ENCODE measurements around the gene FKRP. TPM values are rescaled to one million over a fixed set of nuclear protein-coding genes. Genes with fewer than 3 reads are reported as not detected.

The FKRP gene
- total RNA-seq, 3 donors from 2014 or later: 10.7 to 19.8 (median 10.9) TPM

DNA sequence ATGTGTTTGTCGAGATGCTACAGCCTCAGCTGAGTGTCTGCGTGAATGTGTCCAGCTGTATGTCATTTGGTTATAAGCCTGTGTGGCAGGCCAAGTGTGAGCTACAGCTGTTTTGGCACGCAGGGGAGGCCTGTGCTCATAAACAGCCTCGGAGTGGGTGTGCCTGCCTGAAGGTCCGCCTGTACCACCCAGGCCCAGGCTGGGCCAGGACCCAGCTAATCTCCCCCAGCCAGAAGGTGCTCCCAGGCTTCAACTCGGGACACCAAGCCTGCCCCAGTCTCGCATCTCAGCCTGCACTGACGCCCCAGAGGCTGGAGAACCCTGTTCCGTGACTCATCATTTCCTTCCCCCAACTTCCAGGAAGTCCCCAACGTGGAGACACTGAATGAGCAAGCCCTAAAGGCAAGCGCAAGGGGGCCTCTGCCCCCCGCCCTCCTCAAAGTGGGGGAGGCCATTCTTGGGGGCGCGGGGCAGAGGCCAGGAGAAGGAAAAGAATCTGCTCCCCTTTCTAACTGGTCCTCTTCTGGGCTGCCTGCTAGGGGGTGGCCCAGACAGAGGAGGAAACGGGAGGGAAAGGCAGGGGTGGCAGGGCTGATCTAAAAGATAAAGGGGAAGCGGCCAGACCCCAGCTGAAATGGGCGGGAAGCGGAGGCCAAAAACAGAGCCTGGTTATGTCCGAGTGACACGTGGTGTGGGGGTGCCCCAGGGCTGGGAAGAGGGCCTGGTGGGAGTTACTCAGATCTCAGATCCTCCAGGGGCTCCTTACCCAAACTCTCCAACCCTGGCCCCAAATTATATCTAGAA, 40.6 kb downstream of the FKRP start:
- DNase-seq: peak; percentile 78 to 84 (median 78)
- no peaks in the 10 kb centered on the region for H3K36me3 ChIP-seq (ENCODE audit: low read depth)
- H3K4me1 ChIP-seq (ENCODE audit: low read depth): peaks cover 30% of the 10 kb centered on the region
- H3K4me3 ChIP-seq: peak overlapping the region; percentile 69
- TF ChIP-seq, protein P1, sequence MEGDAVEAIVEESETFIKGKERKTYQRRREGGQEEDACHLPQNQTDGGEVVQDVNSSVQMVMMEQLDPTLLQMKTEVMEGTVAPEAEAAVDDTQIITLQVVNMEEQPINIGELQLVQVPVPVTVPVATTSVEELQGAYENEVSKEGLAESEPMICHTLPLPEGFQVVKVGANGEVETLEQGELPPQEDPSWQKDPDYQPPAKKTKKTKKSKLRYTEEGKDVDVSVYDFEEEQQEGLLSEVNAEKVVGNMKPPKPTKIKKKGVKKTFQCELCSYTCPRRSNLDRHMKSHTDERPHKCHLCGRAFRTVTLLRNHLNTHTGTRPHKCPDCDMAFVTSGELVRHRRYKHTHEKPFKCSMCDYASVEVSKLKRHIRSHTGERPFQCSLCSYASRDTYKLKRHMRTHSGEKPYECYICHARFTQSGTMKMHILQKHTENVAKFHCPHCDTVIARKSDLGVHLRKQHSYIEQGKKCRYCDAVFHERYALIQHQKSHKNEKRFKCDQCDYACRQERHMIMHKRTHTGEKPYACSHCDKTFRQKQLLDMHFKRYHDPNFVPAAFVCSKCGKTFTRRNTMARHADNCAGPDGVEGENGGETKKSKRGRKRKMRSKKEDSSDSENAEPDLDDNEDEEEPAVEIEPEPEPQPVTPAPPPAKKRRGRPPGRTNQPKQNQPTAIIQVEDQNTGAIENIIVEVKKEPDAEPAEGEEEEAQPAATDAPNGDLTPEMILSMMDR (IDR thresholded peaks at IDR 0.05): no peak
- intact Hi-C loops (cut with DNase I, micrococcal nuclease): no loop called here
- ATAC-seq: peak; percentile 63
- H3K9me3 ChIP-seq: no peaks in the 10 kb centered on the region

DNA sequence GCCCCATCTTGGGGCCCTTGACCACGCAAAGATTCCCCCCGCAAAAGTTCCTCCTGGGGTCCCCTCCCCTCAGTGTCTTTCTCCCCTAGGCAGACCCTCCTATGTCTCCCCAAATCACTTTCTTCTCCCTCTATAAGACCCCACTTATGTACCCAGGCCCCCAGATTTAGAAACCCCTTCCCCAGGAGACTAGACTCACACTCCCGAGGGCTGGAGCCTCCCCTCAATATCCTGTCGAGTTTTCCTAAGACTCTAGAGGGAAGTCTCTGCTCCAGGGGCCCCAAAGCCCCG, 41.1 kb downstream of the FKRP start:
- Histone ChIP-seq H3K4me3 (peak overlapping the region; percentile 69), H3K4me1 (ENCODE audit: low read depth) (peaks cover 30% of the 10 kb centered on the region), H3K36me3 (ENCODE audit: low read depth) (no peaks in the 10 kb centered on the region), H3K9me3 (no peaks in the 10 kb centered on the region)
- TF ChIP-seq, protein P1 (IDR thresholded peaks at IDR 0.05): no peak
- DNase-seq (no peak), ATAC-seq (no peak)
- intact Hi-C loops (cut with DNase I, micrococcal nuclease): no loop called here

DNA sequence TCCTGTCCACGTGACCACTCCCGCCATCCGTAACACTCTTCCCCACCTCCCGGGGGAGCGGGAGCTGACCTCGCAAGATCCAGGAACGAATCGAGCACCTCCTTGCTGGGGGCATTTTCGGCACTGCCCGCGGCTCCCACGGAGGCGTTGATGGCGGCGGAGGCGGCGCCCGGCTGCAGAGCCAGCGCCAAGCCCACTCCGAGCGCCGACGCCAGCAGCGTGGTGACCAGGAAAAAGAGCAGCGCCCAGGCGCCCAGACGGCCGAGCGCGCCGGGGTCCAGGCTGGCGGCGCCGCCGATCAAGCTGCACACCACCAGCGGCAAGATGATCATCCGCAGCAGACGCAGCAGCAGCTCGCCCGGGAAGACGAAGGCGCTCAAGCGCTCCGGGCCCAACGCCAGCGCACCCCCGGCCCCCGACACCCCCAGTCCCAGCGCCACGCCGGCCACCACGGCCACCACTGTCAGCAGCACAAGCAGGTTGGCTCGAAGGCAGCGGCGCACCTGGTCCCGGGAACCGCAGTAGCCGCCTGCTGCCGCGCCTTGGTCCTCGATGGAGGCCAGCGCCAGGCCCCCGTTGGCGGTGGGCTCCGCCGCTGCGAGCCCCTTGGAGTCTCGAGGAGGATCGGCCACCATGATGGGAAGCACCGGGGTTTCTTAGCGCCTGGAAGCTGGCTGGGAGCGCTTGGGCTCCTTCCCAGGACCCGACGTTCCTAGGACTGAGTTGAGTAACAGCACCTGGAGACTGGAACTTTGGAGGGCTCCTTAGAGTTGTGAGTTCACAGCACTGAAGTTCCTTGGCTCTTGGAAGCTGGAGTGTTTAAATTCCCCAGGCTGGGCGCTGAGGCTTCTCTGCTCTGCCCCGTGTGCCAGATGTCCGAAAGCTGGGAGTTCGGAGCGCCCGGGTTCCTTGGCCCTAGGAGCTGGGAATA, 41.7 kb downstream of the FKRP start:
- intact Hi-C loops (cut with DNase I, micrococcal nuclease): no loop called here

DNA sequence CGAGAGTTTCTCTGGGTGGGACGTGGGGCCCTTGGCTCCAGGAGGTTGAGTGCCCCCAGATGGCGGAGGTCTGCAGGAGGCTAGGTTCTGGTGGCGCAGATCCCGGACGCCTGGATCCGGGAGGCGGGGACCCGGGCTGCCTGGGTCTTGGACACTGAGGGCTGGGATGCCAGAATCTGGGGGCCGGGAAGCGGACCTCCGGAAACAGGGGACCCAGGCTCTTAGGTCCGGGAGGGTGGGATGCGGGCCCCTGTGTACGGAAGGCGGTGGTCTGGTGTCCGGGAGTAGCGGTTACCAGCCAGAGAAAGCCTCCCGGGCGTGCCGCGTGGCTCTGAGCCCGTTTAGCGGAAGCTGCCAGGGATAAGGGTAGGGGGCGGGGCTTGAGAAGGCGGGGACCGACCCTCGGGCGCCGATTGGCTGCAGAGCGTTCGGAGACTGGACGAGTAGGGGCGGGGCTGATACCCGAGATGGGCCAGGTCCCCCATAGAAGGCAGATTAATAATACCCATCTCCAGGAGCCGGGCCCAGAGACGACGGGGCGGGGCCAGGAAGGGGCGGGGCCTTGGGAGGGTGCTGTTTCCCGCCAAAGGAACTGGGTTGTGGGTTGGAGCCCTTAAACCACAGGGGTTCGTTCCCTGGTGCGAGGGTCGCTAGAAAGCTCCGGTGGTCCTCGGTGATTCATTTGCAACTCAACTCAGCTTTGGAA, 42.6 kb downstream of the FKRP start, which contains the start of gene SLC1A5:
TSS of gene SLC1A5 (minus strand) at position 333 of the 706 bp plus-strand sequence. CDS start 629 bp downstream, outside the sequence.
- intact Hi-C loops (cut with DNase I, micrococcal nuclease): no loop called here
- Histone ChIP-seq H3K4me1 (ENCODE audit: low read depth) (peaks cover 27% of the 10 kb centered on the region), H3K36me3 (ENCODE audit: low read depth) (no peaks in the 10 kb centered on the region), H3K9me3 (no peaks in the 10 kb centered on the region), H3K4me3 (peak within 1 kb of the TSS; percentile 69)
- TF ChIP-seq, protein P1 (IDR thresholded peaks at IDR 0.05): no peak
- ATAC-seq: peak; percentile 81
- DNase-seq: peak; percentile 98 to 99 (median 98)

More for the DNA sequence above, 41.7 kb downstream of the FKRP start:
- DNase-seq (peak; percentile 66 to 82 (median 77)), ATAC-seq (peak; percentile 31)
- TF ChIP-seq, protein P1 (IDR thresholded peaks at IDR 0.05): no peak
- Histone ChIP-seq H3K4me1 (ENCODE audit: low read depth) (peaks cover 30% of the 10 kb centered on the region), H3K9me3 (no peaks in the 10 kb centered on the region), H3K36me3 (ENCODE audit: low read depth) (no peaks in the 10 kb centered on the region), H3K4me3 (peak overlapping the region; percentile 69)

DNA sequence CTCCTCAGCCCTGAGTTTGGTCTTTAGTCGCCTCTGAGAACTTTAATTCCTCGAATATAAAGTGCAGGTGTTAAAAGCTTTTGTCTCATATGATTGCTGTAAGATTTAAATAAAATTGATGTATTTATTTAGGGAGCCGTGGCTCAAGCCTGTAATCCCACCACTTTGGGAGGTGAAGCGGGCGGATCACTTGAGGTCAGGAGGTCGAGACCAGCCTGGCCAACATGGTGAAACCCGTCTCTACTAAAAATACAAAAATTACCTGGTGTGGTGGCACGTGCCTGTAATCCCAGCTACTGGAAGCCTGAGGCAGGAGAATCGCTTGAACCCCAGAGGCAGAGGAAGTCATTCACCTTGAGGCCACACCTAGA, 43.1 kb downstream of the FKRP start:
- Histone ChIP-seq H3K9me3 (no peaks in the 10 kb centered on the region), H3K4me1 (ENCODE audit: low read depth) (peaks cover 22% of the 10 kb centered on the region), H3K4me3 (no peak overlapping the region), H3K36me3 (ENCODE audit: low read depth) (no peaks in the 10 kb centered on the region)
- intact Hi-C loops (cut with DNase I, micrococcal nuclease): no loop called here
- ATAC-seq (no peak), DNase-seq (no peak)
- TF ChIP-seq, protein P1 (IDR thresholded peaks at IDR 0.05): no peak
